ENCODE data around the gene ZSWIM9. TPM values are rescaled to one million over a fixed set of nuclear protein-coding genes. Genes with fewer than 3 reads are reported as not detected.

ZSWIM9 gene
- total and polyA plus RNA-seq, 11 donors: 2.2 to 7.7 (median 6.2) TPM

GRCh38 chr19:48192750-48193149 lies 22.3 kb downstream of the ZSWIM9 start:
- ATAC-seq (no peak), DNase-seq (no peak)
- WGBS, 4 donors: 80 to 89% (median 83%) methylated on average over 7 of the region's 7 CpGs
- intact Hi-C loops (cut with DNase I): no loop called here
- TF ChIP-seq POLR2A (IDR thresholded peaks at IDR 0.05): no peak
- TF ChIP-seq, protein P1, sequence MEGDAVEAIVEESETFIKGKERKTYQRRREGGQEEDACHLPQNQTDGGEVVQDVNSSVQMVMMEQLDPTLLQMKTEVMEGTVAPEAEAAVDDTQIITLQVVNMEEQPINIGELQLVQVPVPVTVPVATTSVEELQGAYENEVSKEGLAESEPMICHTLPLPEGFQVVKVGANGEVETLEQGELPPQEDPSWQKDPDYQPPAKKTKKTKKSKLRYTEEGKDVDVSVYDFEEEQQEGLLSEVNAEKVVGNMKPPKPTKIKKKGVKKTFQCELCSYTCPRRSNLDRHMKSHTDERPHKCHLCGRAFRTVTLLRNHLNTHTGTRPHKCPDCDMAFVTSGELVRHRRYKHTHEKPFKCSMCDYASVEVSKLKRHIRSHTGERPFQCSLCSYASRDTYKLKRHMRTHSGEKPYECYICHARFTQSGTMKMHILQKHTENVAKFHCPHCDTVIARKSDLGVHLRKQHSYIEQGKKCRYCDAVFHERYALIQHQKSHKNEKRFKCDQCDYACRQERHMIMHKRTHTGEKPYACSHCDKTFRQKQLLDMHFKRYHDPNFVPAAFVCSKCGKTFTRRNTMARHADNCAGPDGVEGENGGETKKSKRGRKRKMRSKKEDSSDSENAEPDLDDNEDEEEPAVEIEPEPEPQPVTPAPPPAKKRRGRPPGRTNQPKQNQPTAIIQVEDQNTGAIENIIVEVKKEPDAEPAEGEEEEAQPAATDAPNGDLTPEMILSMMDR (IDR thresholded peaks at IDR 0.05): no peak
- Histone ChIP-seq H3K9me3 (no peaks in the 10 kb centered on the region), H3K4me3 (no peak overlapping the region), H3K27ac (no peak overlapping the region), H3K4me1 (peaks cover 0 to 16% (median 5%) of the 10 kb centered on the region in 12 donors), H3K27me3 (no peaks in the 10 kb centered on the region), H3K36me3 (peaks cover 0 to 20% (median 4%) of the 10 kb centered on the region in 9 donors)

DNA sequence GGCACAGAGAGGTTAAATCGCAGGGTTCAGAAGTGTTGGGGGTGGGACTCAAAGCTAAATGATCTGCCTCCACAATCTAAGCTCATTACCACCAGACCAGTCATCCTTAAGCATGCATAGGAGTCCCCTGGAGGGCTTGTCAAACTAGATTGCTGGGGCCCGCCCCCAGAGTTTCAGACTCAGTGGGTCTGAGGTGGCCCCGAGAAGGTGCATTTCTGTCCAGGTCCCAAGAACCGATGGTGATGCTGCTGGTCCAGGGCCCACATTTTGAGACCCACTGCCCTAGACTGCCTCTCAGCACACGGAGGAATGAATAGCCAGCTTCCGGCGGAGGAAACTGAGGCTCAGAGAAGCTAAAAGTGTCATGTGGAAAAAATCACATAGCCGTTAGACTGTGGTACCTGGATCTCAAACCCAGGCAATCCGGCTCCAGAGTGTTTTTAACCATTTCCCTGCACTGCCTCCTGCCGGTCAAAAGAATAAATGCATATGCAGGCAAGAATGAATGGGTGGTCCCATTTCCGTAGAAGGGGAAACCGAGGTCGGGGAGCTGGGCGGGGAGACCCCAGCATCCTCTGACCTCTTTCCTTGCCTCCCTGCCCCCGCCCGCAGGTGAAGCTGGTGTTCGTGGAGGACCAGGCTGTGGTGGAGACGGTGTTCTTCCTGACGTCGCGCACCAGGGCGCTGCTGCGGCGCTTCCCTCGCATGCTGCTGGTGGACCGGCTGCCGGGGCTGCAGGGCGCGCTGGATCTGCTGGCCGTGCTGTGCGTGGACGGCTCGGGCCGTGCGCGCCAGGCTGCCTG lies 23.8 kb downstream of the ZSWIM9 start:
- ATAC-seq (no peak), DNase-seq (no peak)
- WGBS, 4 donors: 71% methylated on average over 20 to 36 of the region's 36 CpGs
- H3K4me1 ChIP-seq: peaks cover 0 to 16% (median 5%) of the 10 kb centered on the region in 12 donors
- H3K27me3 ChIP-seq: no peaks in the 10 kb centered on the region
- H3K27ac ChIP-seq: no peak overlapping the region
- H3K36me3 ChIP-seq: peaks cover 0 to 7% (median 0%) of the 10 kb centered on the region in 9 donors
- H3K4me3 ChIP-seq: no peak overlapping the region
- H3K9me3 ChIP-seq: no peaks in the 10 kb centered on the region
- intact Hi-C loops (cut with DNase I): no loop called here
- TF ChIP-seq, protein P1 (IDR thresholded peaks at IDR 0.05): peak in 11 of 12 donors; percentile 15 to 64 (median 43)
- TF ChIP-seq POLR2A (IDR thresholded peaks at IDR 0.05): no peak

DNA sequence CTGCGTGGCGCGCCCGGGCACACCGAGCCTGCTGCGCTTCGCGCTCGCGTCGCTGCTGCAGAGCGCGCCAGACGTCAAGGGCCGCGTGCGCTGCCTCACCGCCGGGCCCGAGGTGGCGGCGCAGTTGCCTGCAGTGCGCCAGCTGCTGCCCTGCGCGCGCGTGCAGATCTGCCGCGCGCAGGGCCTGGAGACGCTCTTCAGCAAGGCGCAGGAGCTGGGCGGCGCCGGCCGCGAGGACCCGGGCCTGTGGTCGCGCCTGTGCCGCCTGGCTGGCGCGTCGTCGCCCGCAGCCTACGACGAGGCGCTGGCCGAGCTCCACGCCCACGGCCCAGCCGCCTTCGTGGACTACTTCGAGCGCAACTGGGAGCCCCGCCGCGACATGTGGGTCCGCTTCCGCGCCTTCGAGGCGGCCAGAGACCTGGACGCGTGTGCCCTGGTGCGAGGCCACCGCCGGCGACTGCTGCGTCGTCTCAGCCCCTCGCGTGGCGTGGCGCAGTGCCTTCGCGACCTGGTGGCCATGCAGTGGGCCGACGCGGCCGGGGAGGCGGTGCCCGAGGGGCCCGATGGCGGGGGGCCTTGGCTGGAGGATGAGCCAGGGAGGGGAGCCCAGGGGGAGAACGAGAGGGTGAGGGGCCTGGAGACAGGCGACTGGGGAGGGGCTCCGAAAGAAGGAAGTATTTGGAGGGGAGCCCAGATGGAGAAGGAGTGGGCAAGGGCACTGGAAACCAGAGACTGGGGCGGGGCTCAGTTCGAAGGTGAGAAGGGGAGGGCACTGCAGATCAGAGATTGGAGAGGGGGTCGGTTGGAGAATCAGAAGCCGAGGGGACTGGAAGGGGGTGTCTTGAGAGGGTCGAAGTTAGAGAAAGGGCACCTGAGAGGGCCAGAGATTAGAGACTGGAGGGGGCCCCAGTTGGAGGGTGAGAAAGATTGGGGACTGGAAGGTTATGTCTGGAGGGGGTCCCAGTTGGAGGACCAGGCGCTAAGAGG lies 24.7 kb downstream of the ZSWIM9 start:
- H3K27ac ChIP-seq: no peak overlapping the region
- H3K9me3 ChIP-seq: no peaks in the 10 kb centered on the region
- ATAC-seq: no peak
- intact Hi-C loops (cut with DNase I): no loop called here
- TF ChIP-seq, protein P1 (IDR thresholded peaks at IDR 0.05): no peak
- no peak for TF ChIP-seq POLR2A (IDR thresholded peaks at IDR 0.05)
- peak in 1 of 5 donors; percentile 64 for DNase-seq
- WGBS, 4 donors: 74 to 83% (median 75%) methylated on average over 27 to 95 of the region's 95 CpGs
- peaks cover 0 to 16% (median 5%) of the 10 kb centered on the region in 12 donors for H3K4me1 ChIP-seq
- no peaks in the 10 kb centered on the region for H3K27me3 ChIP-seq
- no peak overlapping the region for H3K4me3 ChIP-seq
- H3K36me3 ChIP-seq: peaks cover 0 to 6% (median 0%) of the 10 kb centered on the region in 9 donors

Data from heart left ventricle (tissue), 16 donors.